Stimulated activated CD8-positive, alpha-beta memory T cell treated with anti-CD3 and anti-CD28 coated beads, Interleukin-15, amount 100 ng/mL, for 24 hours (primary cell): Measurements from ENCODE around the gene INHBE.
"Not testable (repeated sequence)": the region's sequence is repeated elsewhere in the genome, so short reads cannot be mapped to it uniquely, and the experiment has no call there.

ENCODE experiments used
- DNase-seq: peaks from one replicate; pipeline ENCODE4 v3.0.0-alpha.2; 2020; ENCODE audit warnings: low read depth

INHBE gene

GRCh38 chr12:57441393-57441792 is 13.7 kb upstream of the INHBE start:
- DNase-seq, result not testable (repeated sequence)

DNA sequence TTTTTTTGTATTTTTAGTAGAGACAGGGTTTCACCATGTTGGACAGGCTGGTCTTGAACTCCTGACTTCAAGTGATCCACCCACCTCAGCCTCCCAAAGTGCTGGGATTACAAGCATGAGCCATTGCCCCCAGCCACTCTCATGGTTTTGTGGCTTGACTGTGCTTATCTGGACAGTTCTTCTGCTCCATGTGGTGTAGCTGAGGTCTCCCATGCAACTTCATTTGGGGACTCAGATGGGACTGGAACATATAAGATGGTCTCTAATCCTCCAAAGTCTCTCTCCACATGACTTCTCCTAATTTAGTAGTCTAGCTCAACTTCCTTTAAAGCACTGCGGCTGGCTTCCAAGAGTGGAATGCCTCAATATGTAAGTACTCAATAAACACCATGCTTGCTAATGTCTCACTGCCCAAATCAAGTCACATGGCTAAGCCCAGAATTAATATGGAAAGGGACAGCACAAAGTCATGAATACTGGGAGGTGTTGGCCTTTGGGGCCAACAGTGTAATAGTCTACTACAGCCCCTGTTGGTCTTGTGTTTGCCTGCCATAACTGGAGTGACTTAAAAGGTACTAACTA is 13.2 kb upstream of the INHBE start:
- no peak for DNase-seq

DNA sequence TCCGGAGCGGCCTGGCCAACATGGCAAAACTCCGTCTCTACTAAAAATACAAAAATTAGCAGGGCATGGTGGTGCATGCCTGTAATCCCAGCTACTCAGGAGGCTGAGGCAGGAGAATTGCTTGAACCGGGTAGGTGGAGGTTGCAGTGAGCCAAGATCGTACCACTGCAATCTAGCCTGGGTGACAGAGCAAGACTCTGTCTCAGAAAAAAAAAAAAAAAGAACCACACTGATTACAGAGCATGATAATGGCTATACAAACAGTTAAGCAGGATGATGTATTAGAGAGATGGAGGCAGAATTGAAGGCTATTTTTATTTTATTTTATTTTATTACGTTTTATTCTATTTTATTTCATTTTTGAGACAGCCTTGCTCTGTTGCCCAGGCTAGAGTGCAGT is 10.8 kb upstream of the INHBE start:
- not testable (repeated sequence) for DNase-seq

- no peak for DNase-seq
Observed at GRCh38 chr12:57444744-57445143, 10.4 kb upstream of the INHBE start.

GRCh38 chr12:57446292-57446960 is 8.7 kb upstream of the INHBE start:
- no peak for DNase-seq

DNA sequence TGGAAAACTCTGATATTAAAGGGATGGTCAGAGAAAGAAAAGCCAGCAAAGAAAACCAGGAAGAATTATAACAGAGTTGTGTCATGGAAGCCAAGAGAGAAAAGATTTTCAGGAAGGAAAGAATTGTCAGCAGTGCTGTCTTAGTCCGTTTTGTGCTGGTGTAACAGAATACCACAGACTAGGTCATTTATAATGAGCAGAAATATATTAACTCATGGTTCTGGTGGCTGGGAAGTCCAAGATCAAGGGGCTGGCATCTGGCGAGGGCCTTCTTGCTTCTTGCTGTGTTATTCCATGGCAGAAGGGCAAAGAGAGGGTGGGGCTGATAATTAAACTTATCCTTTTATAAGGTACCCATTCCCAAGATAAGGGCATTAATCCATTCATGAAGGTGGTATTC is 6.4 kb upstream of the INHBE start:
- DNase-seq, result no peak

DNA sequence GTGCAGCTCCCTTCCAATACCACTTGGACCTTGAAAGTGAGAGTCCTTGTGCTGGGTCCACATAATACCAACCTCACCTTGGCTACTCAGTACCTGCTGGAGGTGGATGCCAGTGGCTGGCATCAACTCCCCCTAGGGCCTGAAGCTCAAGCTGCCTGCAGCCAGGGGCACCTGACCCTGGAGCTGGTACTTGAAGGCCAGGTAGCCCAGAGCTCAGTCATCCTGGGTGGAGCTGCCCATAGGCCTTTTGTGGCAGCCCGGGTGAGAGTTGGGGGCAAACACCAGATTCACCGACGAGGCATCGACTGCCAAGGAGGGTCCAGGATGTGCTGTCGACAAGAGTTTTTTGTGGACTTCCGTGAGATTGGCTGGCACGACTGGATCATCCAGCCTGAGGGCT is 5.7 kb upstream of the INHBE start:
- DNase-seq, result no peak

GRCh38 chr12:57450057-57450456 is 5.0 kb upstream of the INHBE start:
- no peak for DNase-seq

DNA sequence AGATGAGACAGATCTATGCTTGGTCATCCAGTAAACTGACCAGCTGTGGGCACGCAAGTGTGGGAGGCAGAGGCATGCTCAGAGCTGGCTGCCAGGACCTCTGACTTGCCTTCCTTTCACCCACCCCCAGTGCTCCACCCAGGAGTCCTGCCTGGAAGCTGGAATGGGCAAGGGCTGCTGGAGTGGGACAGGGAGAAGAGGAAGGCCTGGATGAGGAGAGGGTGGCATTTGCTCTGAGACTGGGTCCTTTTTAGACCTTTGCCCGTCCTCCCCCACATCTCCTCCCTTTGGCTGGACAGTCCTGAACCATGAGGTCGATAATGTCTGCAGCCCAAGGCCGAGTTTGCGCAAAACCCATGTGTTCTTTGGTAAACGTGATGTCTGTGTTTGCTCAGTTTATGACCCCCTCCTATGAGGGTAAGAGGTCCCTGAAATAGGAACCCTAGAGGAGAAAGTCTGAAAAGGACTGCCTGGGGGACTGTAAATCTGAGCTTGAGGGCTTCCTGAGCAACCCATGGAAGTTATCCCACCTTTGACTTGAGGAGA is 3.8 kb upstream of the INHBE start:
- no peak for DNase-seq

- DNase-seq, result no peak
Observed at GRCh38 chr12:57452181-57452936, 2.7 kb upstream of the INHBE start.

- DNase-seq, result no peak
Observed at GRCh38 chr12:57452937-57453509, 2.1 kb upstream of the INHBE start.

- no peak for DNase-seq
Observed at GRCh38 chr12:57454213-57454565, 918 bp upstream of the INHBE start.

GRCh38 chr12:57455374-57456144 is 452 bp downstream of the INHBE start:
- DNase-seq, result no peak

GRCh38 chr12:57456145-57456700 is 1.1 kb downstream of the INHBE start:
- no peak for DNase-seq

GRCh38 chr12:57456737-57457490 is 1.8 kb downstream of the INHBE start:
- DNase-seq, result no peak

GRCh38 chr12:57458665-57459054 is 3.6 kb downstream of the INHBE start:
- DNase-seq, result no peak

DNA sequence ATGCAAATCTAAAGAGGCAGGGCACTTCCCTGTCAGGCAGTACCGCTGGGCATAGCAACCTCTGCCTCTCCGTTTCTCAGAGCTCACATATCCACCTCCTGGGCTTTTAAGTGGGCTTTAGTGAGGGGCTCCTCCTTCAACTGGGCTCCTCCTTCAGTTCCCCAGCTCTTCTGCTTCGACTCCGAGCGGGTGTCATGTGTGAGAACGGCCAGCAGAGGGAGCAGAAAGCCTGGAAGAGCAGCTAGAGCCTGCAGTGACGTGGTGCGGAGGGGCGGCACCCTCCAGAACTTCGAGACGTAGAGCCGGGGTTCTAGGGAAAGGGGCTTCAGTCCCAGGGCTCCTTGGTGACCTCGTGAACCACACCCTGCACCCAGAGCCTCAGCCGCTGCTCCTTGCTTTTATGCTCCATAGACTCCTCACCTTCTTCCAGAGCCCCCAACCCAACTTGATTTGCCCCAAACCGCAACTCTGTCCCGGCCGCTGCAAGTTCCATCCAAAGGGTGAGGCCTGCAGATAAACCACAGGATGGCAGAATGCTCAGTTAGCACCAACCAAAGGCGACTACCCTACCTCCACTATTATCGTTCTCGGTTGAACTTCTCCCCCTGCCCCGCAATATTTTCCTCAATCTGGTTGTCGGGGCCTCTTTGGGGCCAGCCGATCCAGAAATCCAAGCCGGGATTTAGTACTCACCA is 4.1 kb downstream of the INHBE start:
- DNase-seq, result peak; percentile 77

GRCh38 chr12:57459750-57460467 is 4.8 kb downstream of the INHBE start, which contains the start of gene GLI1:
TSS of gene GLI1 (plus strand) at chr12:57459785. CDS start at chr12:57463692, 3,907 bp downstream.
- no peak for DNase-seq

DNA sequence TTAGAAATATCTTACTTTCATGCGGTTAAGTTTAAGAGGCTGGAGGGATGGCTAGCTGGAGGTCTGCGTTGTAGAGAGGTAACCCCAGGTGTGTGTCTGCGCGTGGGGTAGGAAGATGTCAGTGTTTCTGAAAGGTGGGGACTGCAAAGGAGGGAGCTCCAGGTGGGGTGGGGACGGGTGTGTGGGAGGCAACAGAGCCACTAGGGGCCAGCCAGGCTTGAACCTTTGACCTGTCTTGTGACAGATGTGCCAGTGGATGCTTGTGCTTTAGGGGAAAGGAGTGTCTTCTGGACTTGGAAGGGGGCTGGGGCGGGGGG is 5.3 kb downstream of the INHBE start:
- no peak for DNase-seq

GRCh38 chr12:57460841-57461275 is 5.8 kb downstream of the INHBE start:
- no peak for DNase-seq
